SK-N-SH (cell line): ENCODE data around the gene EZR. TPM values are rescaled to one million over a fixed set of nuclear protein-coding genes. Genes with fewer than 3 reads are reported as not detected.

Experiments used
- CTCF ChIA-PET: fragments of 300-600, 350-600 bp; formaldehyde crosslinking; extraction: SDS; loops from one replicate; lab custom pipeline; 2021; lab: Yijun Ruan, JAX
- POLR2A ChIA-PET: fragments of 350-600 bp; sonication (Branson Sonifier 250); formaldehyde crosslinking; extraction: SDS; loops from one replicate; lab custom pipeline; 2020; ENCODE audit warnings: antibody characterized with exemption, inconsistent platforms; lab: Yijun Ruan, JAX
- DNase-seq: peaks from one replicate; pipeline ENCODE4 v3.0.0; 2012
- H2AFZ ChIP-seq: fragments of 200-600 bp; sonication (generic); 2 replicates; pipeline ENCODE4 v1.8.1; 2016; ENCODE audit warnings: antibody characterized with exemption, mild to moderate bottlenecking, low read depth
- H3F3A ChIP-seq: fragments of 200-600 bp; sonication (generic); replicated peaks from 2 replicates; pipeline ENCODE3; 2016; ENCODE audit warnings: antibody characterized with exemption, mild to moderate bottlenecking; ENCODE audit not compliant: insufficient read depth
- H3K27ac ChIP-seq, 2 experiments: fragments of 200-500 bp in 1 of 2; fragments of 200-600 bp in 1 of 2; sonication (Bioruptor generic) in 1 of 2; sonication (generic), shearing (Covaris generic) in 1 of 2; 2 replicates each; pipeline versions ENCODE4 v1.5.1 to v1.6.1; 2014 to 2016; ENCODE audit warnings: low read depth in 2 of 2, inconsistent platforms in 1 of 2, low read length in 1 of 2, mild to moderate bottlenecking in 1 of 2, mixed read lengths in 1 of 2
- H3K27me3 ChIP-seq: fragments of 200-600 bp; sonication (generic), shearing (Covaris generic); 2 replicates; pipeline ENCODE4 v1.6.1; 2016; ENCODE audit warnings: mixed run types; ENCODE audit not compliant: insufficient read depth
- H3K36me3 ChIP-seq, 2 experiments: fragments of 200-500 bp in 1 of 2; fragments of 200-600 bp in 1 of 2; sonication (Bioruptor generic) in 1 of 2; sonication (generic) in 1 of 2; replicated peaks in 1 of 2; 2 replicates each; pipeline versions ENCODE3 to v1.5.1; 2014 to 2016; ENCODE audit warnings: low read length in 1 of 2, mild to moderate bottlenecking in 1 of 2; ENCODE audit not compliant: insufficient read depth in 2 of 2, control insufficient read depth in 1 of 2
- H3K4me1 ChIP-seq, 2 experiments: fragments of 200-500 bp in 1 of 2; fragments of 200-600 bp in 1 of 2; sonication (Bioruptor generic) in 1 of 2; sonication (generic), shearing (Covaris generic) in 1 of 2; 2 replicates each; pipeline versions ENCODE4 v1.5.1 to v1.6.1; 2014 to 2016; ENCODE audit warnings: low read depth in 1 of 2, low read length in 1 of 2, mixed run types in 1 of 2; ENCODE audit not compliant: insufficient read depth in 2 of 2, control insufficient read depth in 1 of 2
- H3K4me2 ChIP-seq: fragments of 200-600 bp; sonication (generic), shearing (Covaris generic); 2 replicates; pipeline ENCODE4 v1.6.1; 2017; ENCODE audit warnings: mixed run types
- H3K4me3 ChIP-seq, 2 experiments: fragments of 200-500 bp in 1 of 2; fragments of 200-600 bp in 1 of 2; sonication (Bioruptor generic) in 1 of 2; sonication (generic), shearing (Covaris generic) in 1 of 2; 2 replicates each; pipeline versions ENCODE4 v1.5.1 to v1.8.1; 2014 to 2016; ENCODE audit warnings: low read depth in 2 of 2, inconsistent platforms in 1 of 2, low read length in 1 of 2, mild to moderate bottlenecking in 1 of 2, mixed read lengths in 1 of 2, moderate library complexity in 1 of 2
- H3K79me2 ChIP-seq: fragments of 200-600 bp; sonication (generic); 2 replicates; pipeline ENCODE4 v1.8.1; 2017; ENCODE audit warnings: mild to moderate bottlenecking; ENCODE audit not compliant: insufficient read depth
- H3K9ac ChIP-seq: fragments of 200-600 bp; sonication (generic); 2 replicates; pipeline ENCODE4 v1.6.1; 2017; ENCODE audit warnings: mixed run types
- H3K9me2 ChIP-seq: fragments of 200-600 bp; sonication (generic); 2 replicates; pipeline ENCODE4 v1.6.1; 2017; ENCODE audit warnings: mixed run types
- H3K9me3 ChIP-seq: fragments of 200-600 bp; sonication (generic); 2 replicates; pipeline ENCODE4 v1.6.1; 2017; ENCODE audit warnings: mixed run types, mild to moderate bottlenecking, moderate library complexity
- H4K20me1 ChIP-seq: fragments of 200-600 bp; sonication (generic); 2 replicates; pipeline ENCODE4 v1.6.1; 2017; ENCODE audit warnings: mild to moderate bottlenecking, mixed run types; ENCODE audit not compliant: insufficient read depth
- MXI1 ChIP-seq: IDR thresholded peaks from 2 replicates; pipeline ENCODE4 v1.6.1; 2012; ENCODE audit warnings: mild to moderate bottlenecking, low read depth, low read length, improper control_type of control experiment
- RAD21 ChIP-seq: IDR thresholded peaks from 2 replicates; pipeline ENCODE4 v1.6.1; 2012; ENCODE audit warnings: mild to moderate bottlenecking, low read length
- RCOR1 ChIP-seq: fragments of 150-350 bp; IDR thresholded peaks from 2 replicates; pipeline ENCODE4 v1.6.1; 2017; ENCODE audit warnings: antibody characterized with exemption, low read length
- SMC3 ChIP-seq: IDR thresholded peaks from 2 replicates; pipeline ENCODE4 v1.6.1; 2012; ENCODE audit warnings: low read depth, low read length, improper control_type of control experiment
- TEAD4 ChIP-seq: IDR thresholded peaks from 2 replicates; pipeline ENCODE4 v1.4.0; 2012; ENCODE audit warnings: mild to moderate bottlenecking, borderline replicate concordance; ENCODE audit not compliant: insufficient read depth
- WGBS: methylation state at CpG from one replicate; pipeline ENCODE4 v1.1.6; 2017; ENCODE audit warnings: low lambda C conversion rate; 5-methylcytosine and 5-hydroxymethylcytosine counted together
- polyA plus RNA-seq, 3 experiments: library from polyadenylated mRNA; depleted of rRNA; stranded (reverse); fragments of >200 nt; gene quantifications; 2 replicates each; pipeline ENCODE4 v1.2.3, GENCODE V29; 2012
- TF ChIP-seq, protein P1 (sequence below): fragments of 150-350 bp; IDR thresholded peaks from 2 replicates; pipeline ENCODE4 v1.6.1; 2017; ENCODE audit warnings: antibody characterized with exemption, low read length, low read depth, borderline replicate concordance
- TF ChIP-seq, protein P2 (sequence below): fragments of 150-350 bp; IDR thresholded peaks from 2 replicates; pipeline ENCODE4 v1.6.1; 2016; ENCODE audit warnings: mild to moderate bottlenecking, low read depth, low read length

EZR gene
- polyA plus RNA-seq, 1 of the 3 experiments (the other 2 are of a cell fraction), result 92.0 TPM

DNA sequence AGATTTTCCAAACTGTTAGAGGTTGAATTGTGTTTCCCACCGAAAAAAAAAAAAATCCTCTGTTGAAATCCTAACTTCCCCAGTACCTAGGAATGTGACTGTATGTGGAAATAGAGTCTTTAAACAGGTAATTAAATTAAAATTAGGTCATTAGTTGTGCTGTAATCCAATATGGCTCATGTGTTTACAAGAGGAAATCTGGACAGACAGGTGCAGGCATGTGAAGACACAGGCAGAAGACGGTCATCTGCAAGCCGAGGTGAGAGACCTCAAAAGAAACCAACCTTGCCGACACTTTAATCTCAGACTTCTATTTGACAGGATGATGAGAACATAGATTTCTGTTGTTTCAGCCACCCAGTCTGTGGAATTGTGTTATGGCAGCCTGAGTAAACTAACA is 28.6 kb upstream of the EZR start:
- Histone ChIP-seq H3K27ac (no peak overlapping the region), H3F3A (peaks cover 11% of the 10 kb centered on the region), H3K4me3 (no peak overlapping the region), H4K20me1 (no peaks in the 10 kb centered on the region), H3K9ac (no peak overlapping the region), H3K9me2 (no peaks in the 10 kb centered on the region), H3K79me2 (no peaks in the 10 kb centered on the region), H3K9me3 (no peaks in the 10 kb centered on the region), H3K36me3 (no peaks in the 10 kb centered on the region), H3K4me2 (no peak overlapping the region), H3K4me1 (peaks cover 0 to 10% of the 10 kb centered on the region in 2 experiments; a peak in 1 of 4 replicates), H2AFZ (no peak overlapping the region), H3K27me3 (no peaks in the 10 kb centered on the region)
- DNase-seq, result no peak
- ChIA-PET CTCF (no interaction called here), POLR2A (no interaction called here)
- 97% methylated on average over 4 of the region's 4 CpGs for WGBS
- TF ChIP-seq SMC3 (no peak), RAD21 (no peak), TEAD4 (no peak), MXI1 (no peak)
- TF ChIP-seq, protein P1, sequence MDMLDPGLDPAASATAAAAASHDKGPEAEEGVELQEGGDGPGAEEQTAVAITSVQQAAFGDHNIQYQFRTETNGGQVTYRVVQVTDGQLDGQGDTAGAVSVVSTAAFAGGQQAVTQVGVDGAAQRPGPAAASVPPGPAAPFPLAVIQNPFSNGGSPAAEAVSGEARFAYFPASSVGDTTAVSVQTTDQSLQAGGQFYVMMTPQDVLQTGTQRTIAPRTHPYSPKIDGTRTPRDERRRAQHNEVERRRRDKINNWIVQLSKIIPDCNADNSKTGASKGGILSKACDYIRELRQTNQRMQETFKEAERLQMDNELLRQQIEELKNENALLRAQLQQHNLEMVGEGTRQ, result no peak
- TF ChIP-seq, protein P2, sequence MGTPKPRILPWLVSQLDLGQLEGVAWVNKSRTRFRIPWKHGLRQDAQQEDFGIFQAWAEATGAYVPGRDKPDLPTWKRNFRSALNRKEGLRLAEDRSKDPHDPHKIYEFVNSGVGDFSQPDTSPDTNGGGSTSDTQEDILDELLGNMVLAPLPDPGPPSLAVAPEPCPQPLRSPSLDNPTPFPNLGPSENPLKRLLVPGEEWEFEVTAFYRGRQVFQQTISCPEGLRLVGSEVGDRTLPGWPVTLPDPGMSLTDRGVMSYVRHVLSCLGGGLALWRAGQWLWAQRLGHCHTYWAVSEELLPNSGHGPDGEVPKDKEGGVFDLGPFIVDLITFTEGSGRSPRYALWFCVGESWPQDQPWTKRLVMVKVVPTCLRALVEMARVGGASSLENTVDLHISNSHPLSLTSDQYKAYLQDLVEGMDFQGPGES, result no peak

DNA sequence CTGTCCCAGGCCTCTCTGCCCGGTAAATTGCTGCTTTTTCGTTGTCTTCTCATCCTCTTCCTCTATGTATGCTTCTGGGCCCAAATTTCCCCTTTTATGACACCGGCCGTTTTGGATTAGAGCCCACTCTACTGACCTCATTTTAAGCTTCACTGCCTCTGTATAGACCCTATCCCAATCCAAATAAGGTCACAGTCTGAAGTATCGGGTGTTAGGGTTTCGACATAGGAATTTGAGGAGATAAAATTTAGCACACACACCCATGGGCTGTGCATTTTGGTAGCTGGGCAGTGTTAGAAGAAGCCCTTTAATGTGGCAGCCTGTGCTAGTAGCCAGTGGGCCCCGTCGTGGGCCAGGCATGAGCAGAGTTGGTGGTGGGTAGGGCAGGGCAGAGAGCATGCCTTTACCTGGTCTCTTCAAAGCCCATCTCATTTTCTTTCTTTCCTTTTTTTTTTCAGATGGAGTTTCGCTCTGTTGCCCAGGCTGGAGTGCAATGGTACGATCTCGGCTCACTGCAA is 27.9 kb upstream of the EZR start:
- no peak overlapping the region for H3K4me2 ChIP-seq
- H3F3A ChIP-seq, result peaks cover 11% of the 10 kb centered on the region
- CTCF ChIA-PET, result interaction anchor here (0.7 kb wide), 1 partner anchor 156 kb away, joined by 3 read pairs; no protein-coding TSS in a partner anchor
- TF ChIP-seq RCOR1, result no peak
- TF ChIP-seq, all 33 proteins: peak for 0
- H3K27ac ChIP-seq, result no peak overlapping the region
- H4K20me1 ChIP-seq, result no peaks in the 10 kb centered on the region
- no peak for DNase-seq
- no peak overlapping the region for H2AFZ ChIP-seq
- 93% methylated on average over 11 of the region's 11 CpGs for WGBS
- no peak overlapping the region for H3K4me3 ChIP-seq
- H3K9me3 ChIP-seq, result no peaks in the 10 kb centered on the region
- H3K27me3 ChIP-seq, result no peaks in the 10 kb centered on the region
- POLR2A ChIA-PET, result no interaction called here
- no peak overlapping the region for H3K9ac ChIP-seq
- H3K9me2 ChIP-seq, result no peaks in the 10 kb centered on the region
- H3K79me2 ChIP-seq, result no peaks in the 10 kb centered on the region
- peaks cover 0 to 10% of the 10 kb centered on the region in 2 experiments; a peak in 1 of 4 replicates for H3K4me1 ChIP-seq
- H3K36me3 ChIP-seq, result no peaks in the 10 kb centered on the region
